ENCODE measurements around the gene HAX1. TPM values are rescaled to one million over a fixed set of nuclear protein-coding genes. Genes with fewer than 3 reads are reported as not detected.
A peak's percentile ranks its signal among the peaks of the same experiment; 100 is the strongest.

HAX1 gene
- total RNA-seq, 1 experiment from 2014 or later: 80.4 TPM

- peak overlapping the region; percentile 72 for H3K18ac ChIP-seq (ENCODE audit: insufficient read length, low read depth, low read length)
- no peak overlapping the region for H2BK120ac ChIP-seq (ENCODE audit: low read depth, low read length, poor library complexity, severe bottlenecking)
- Mint-ChIP-seq H3K27me3 (ENCODE audit: low read depth) (no peaks in the 10 kb centered on the region; the same call in 1 of the 2 replicates), H3K27ac (peak overlapping the region; percentile 91 to 98 (median 97); a peak in 6 of 7 replicates), H3K36me3 (ENCODE audit: insufficient read depth in 1 of 3, low read depth in 3 of 3) (peaks cover 25 to 56% (median 54%) of the 10 kb centered on the region in 3 experiments; a peak in 6 of 7 replicates), H3K9me3 (no peaks in the 10 kb centered on the region; a peak in 1 of 5 replicates), H3K4me3 (peak overlapping the region; percentile 96 to 97), H3K4me1 (peaks cover 12 to 18% of the 10 kb centered on the region in 2 experiments)
- H3K9ac ChIP-seq (ENCODE audit: extremely low read depth, insufficient read length, low read length): peak overlapping the region; percentile 95
- H3K27me3 ChIP-seq (ENCODE audit: insufficient read depth, low read length): no peaks in the 10 kb centered on the region
- peak overlapping the region; percentile 85 for H3K4me2 ChIP-seq (ENCODE audit: insufficient read depth, insufficient read length, low read length)
- no peak overlapping the region for H3K23ac ChIP-seq (ENCODE audit: insufficient read length, low read depth, low read length)
- H3K9me3 ChIP-seq (ENCODE audit: control insufficient read depth, low read depth, low read length): no peaks in the 10 kb centered on the region
- H2AFZ ChIP-seq (ENCODE audit: low read length): no peak overlapping the region
- no peak overlapping the region for H2BK5ac ChIP-seq (ENCODE audit: insufficient read length, low read length)
- no peak overlapping the region for H4K8ac ChIP-seq (replicated peaks; ENCODE audit: insufficient read length, low read depth, low read length)
- no peak for TF ChIP-seq CTCF (conservative IDR thresholded peaks at IDR 0.05)
- H4K91ac ChIP-seq (ENCODE audit: insufficient read length, low read depth, low read length): no peak overlapping the region
- WGBS (ENCODE audit: extremely low coverage, insufficient read length, low lambda C conversion rate): no CpG with 5 or more reads among the region's 13 CpGs
- H3K79me2 ChIP-seq (ENCODE audit: insufficient read depth, low read length): 0 out of 2 replicates have a peak, but pooled peaks cover 2% of the 10 kb centered on the region
- H3K56ac ChIP-seq (ENCODE audit: insufficient read length, low read depth, low read length): no peak overlapping the region
- H2AK5ac ChIP-seq (ENCODE audit: insufficient read length, low read length): no peak overlapping the region
- H4K20me1 ChIP-seq (ENCODE audit: control insufficient read depth, insufficient read depth, insufficient read length): no peaks in the 10 kb centered on the region
- H2BK15ac ChIP-seq (ENCODE audit: low read depth, low read length): no peak overlapping the region
- no peaks in the 10 kb centered on the region for H3K4me1 ChIP-seq (ENCODE audit: insufficient read depth, low read length)
- H3K27ac ChIP-seq (ENCODE audit: insufficient read length, low read depth, low read length): no peak overlapping the region
- no peak for DNase-seq
- H4K5ac ChIP-seq (ENCODE audit: insufficient read length, low read depth, low read length): peak overlapping the region; percentile 37
- no peak overlapping the region for H2BK12ac ChIP-seq (ENCODE audit: insufficient read length, low read depth, low read length)
- peak overlapping the region; percentile 86; the same call in 1 of the 2 replicates for H3K14ac ChIP-seq (ENCODE audit: insufficient read depth, low read length)
- H2BK20ac ChIP-seq (ENCODE audit: low read depth, low read length, poor library complexity, severe bottlenecking): no peak overlapping the region
- no peak overlapping the region for H3T11ph ChIP-seq (ENCODE audit: low read length)
- peaks cover 4% of the 10 kb centered on the region for H3K79me1 ChIP-seq (ENCODE audit: insufficient read depth, low read depth, low read length, poor library complexity, severe bottlenecking)
- H3K23me2 ChIP-seq (ENCODE audit: insufficient read length, low read depth, low read length, poor library complexity, severe bottlenecking): peaks cover 12% of the 10 kb centered on the region
- no peak overlapping the region; the same call in 1 of the 2 replicates for H3K4ac ChIP-seq (ENCODE audit: low read depth, low read length)
These were observed 652 bp downstream of the HAX1 start for GRCh38 chr1:154272999-154273563.
